ENCODE measurements around the gene NRBP1. TPM values are rescaled to one million over a fixed set of nuclear protein-coding genes. Genes with fewer than 3 reads are reported as not detected.

NRBP1 gene
- total and polyA plus RNA-seq, 2 of the 8 experiments (the other 6 are each of a cell fraction or from before 2014, with no cell fraction given): 115 to 145 TPM

DNA sequence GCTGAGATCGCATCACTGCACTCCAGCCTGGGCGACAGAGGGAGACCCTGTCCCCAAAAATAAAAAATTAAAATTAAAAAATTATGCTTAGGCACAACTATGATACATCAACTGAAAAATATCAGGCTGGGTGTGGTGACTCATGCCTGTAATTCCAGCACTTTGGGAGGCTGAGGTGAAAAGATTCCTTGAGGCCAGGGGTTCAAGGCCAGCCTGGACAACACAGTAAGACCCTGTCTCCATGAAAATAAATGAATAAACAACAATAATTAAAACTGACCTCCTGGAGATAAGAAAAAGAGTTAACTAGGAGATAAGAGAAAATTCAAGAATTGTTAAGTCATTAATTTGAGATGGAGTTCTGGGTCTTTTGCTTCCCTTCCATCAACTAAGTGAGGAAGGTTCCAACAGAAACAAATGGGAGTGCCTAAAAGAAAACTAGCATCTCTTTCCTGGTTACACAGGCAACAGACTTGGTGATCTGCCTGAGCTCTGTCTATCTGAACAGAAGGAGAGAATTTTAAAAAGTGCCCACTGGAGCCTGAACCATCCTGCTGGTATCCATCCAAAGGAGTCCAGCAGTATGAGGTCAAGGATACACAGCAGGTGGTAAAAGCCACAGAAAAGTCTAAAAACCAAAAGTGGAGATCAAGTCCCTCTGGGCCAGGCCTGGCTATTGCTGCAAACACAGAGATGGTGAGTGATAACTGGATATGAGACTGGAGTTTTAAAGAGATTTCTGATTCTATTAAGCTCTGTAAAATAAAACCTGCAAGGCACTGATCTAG is 27.9 kb upstream of the NRBP1 start:
- FAIRE-seq (no peak), DNase-seq (ENCODE audit: low read depth in 1 of 2, low spot score in 2 of 2) (no peak)
- no peak overlapping the region for H3K14ac ChIP-seq (ENCODE audit: insufficient read length)
- peaks cover 4 to 10% of the 10 kb centered on the region in 2 experiments for H4K20me1 ChIP-seq (replicated peaks in 1 of 2; ENCODE audit: control insufficient read depth in 1 of 2, insufficient read depth in 2 of 2, low read length in 2 of 2)
- H3K56ac ChIP-seq (replicated peaks; ENCODE audit: insufficient read length, low read depth, low read length): no peak overlapping the region
- H2BK15ac ChIP-seq (ENCODE audit: low read length): no peak overlapping the region
- 95% methylated on average over 2 of the region's 2 CpGs; no CpG with 5 or more reads in 1 of the 2 experiments for WGBS, 2 experiments (ENCODE audit: extremely low coverage in 1 of 2, insufficient coverage in 1 of 2, insufficient read length in 1 of 2, insufficient replicate concordance in 2 of 2, low coverage in 1 of 2, low lambda C conversion rate in 2 of 2, missing lambda C conversion rate in 1 of 2)
- no peak overlapping the region for H3K4me3 ChIP-seq (ENCODE audit: extremely low read depth in 1 of 4, insufficient read depth in 2 of 4, low read depth in 3 of 4, low read length in 4 of 4)
- H2BK5ac ChIP-seq (ENCODE audit: low read depth, low read length): no peak overlapping the region
- no peak overlapping the region for H2AFZ ChIP-seq (ENCODE audit: low read length)
- POLR2A ChIA-PET (ENCODE audit: partially characterized antibody): interaction anchor here (4.1 kb wide), 1 partner anchor 9 kb away, joined by 18 read pairs; the partner anchor contains the start of gene PPM1G
- no peak overlapping the region for H4K91ac ChIP-seq (replicated peaks; ENCODE audit: insufficient read length, low read length)
- H4K8ac ChIP-seq (ENCODE audit: extremely low read depth, insufficient read depth, low read length): no peak overlapping the region
- H2BK20ac ChIP-seq (ENCODE audit: low read length): no peak overlapping the region
- no peaks in the 10 kb centered on the region for H3K23me2 ChIP-seq (ENCODE audit: low read depth, low read length)
- H3K4me2 ChIP-seq (ENCODE audit: insufficient read depth in 1 of 2, low read depth in 2 of 2, low read length in 2 of 2): no peak overlapping the region
- no peak overlapping the region for H2BK12ac ChIP-seq (ENCODE audit: low read depth, low read length)
- no peak overlapping the region for H3K4ac ChIP-seq (replicated peaks; ENCODE audit: insufficient read length, low read depth, low read length)
- no peaks in the 10 kb centered on the region for H3K27me3 ChIP-seq (replicated peaks in 1 of 4; ENCODE audit: control insufficient read depth in 3 of 4, extremely low read depth in 1 of 4, insufficient read depth in 3 of 4, low read length in 3 of 4)
- no peak overlapping the region for H3K9ac ChIP-seq (replicated peaks in 1 of 4; ENCODE audit: extremely low read depth in 1 of 4, low read depth in 3 of 4, low read length in 3 of 4)
- H3K79me2 ChIP-seq (ENCODE audit: control insufficient read depth in 1 of 2, insufficient read depth in 2 of 2, low read length in 2 of 2): peaks cover 30 to 99% of the 10 kb centered on the region in 2 experiments
- no peak overlapping the region for H3K23ac ChIP-seq (ENCODE audit: insufficient read length)
- no peak overlapping the region for H3K27ac ChIP-seq (ENCODE audit: low read depth, low read length)
- TF ChIP-seq JUN (IDR thresholded peaks at IDR 0.05; ENCODE audit: low read depth, low read length) (no peak), BCL11A (IDR thresholded peaks at IDR 0.05; ENCODE audit: low read depth in 2 of 2, low read length in 2 of 2) (no peak), TCF12 (IDR thresholded peaks at IDR 0.05; ENCODE audit: low read depth, low read length) (no peak), BACH1 (IDR thresholded peaks at IDR 0.05; ENCODE audit: low read length) (no peak), ATF3 (IDR thresholded peaks at IDR 0.05; ENCODE audit: insufficient read depth, low read depth, low read length) (no peak), POLR2A (IDR thresholded peaks at IDR 0.05; ENCODE audit: control extremely low read depth in 1 of 2, low read depth in 2 of 2, low read length in 2 of 2) (no peak), CBX5 (IDR thresholded peaks at IDR 0.05; ENCODE audit: low read depth, low read length) (no peak), JUND (IDR thresholded peaks at IDR 0.05; ENCODE audit: low read length) (no peak)
- H2BK120ac ChIP-seq (replicated peaks; ENCODE audit: low read depth, low read length): no peak overlapping the region
- H3K9me3 ChIP-seq (ENCODE audit: insufficient read depth in 2 of 2, low read depth in 1 of 2, low read length in 1 of 2): no peaks in the 10 kb centered on the region
- no peaks in the 10 kb centered on the region for H3K4me1 ChIP-seq (replicated peaks in 1 of 4; ENCODE audit: control insufficient read depth in 3 of 4, insufficient read depth in 4 of 4, low read length in 3 of 4)
- H2AK5ac ChIP-seq (ENCODE audit: low read depth, low read length): no peak overlapping the region
- CTCF ChIA-PET (ENCODE audit: partially characterized antibody): no interaction called here
- peaks cover 0 to 2% (median 0%) of the 10 kb centered on the region in 4 experiments; a peak in 1 of 8 replicates for H3K36me3 ChIP-seq (ENCODE audit: control insufficient read depth in 2 of 4, insufficient read depth in 4 of 4, low read length in 3 of 4)
- H3K18ac ChIP-seq (ENCODE audit: extremely low read depth, low read length): no peak overlapping the region
- no peaks in the 10 kb centered on the region; the same call in none of the 2 replicates for H3K79me1 ChIP-seq (ENCODE audit: low read depth, low read length)
- no peak overlapping the region for H4K5ac ChIP-seq (ENCODE audit: insufficient read length, low read depth, low read length)

All from H1 (cell line).